Posterior vena cava (tissue), 2 donors: ENCODE data around the gene C19orf44. TPM values are rescaled to one million over a fixed set of nuclear protein-coding genes. Genes with fewer than 3 reads are reported as not detected.

Experiments
- DNase-seq: peaks from one replicate; pipeline ENCODE4 v3.0.0-alpha.2; 2020; ENCODE audit warnings: low spot score
- intact Hi-C, 2 donors: fragments of 100-400 bp; cut with DNase I; formaldehyde crosslinking; loops; one replicate each; pipeline versions ENCODE4 v1.14.1 to v1.14.2; 2022 to 2023
- total RNA-seq, 2 donors: library from RNA; stranded (reverse); fragmentation: NEBNext Ultra II Directional; extraction: Animal tissue kit (Norgen Biotek cat#: 25700); gene quantifications; one replicate each; pipeline ENCODE4 v1.2.1, GENCODE V29; 2021
- donor health status: DM: yes; HTN: yes; CAD: no.
- donor health status: DM: yes; HTN: yes; CAD: no.

C19orf44 gene
- total RNA-seq, 2 donors from 2014 or later, result 4.2 to 4.6 TPM

- intact Hi-C loops, result no loop called here
- no peak for DNase-seq
Measured at GRCh38 chr19:16554776-16555175, 58.6 kb downstream of the C19orf44 start.

- intact Hi-C loops, result no loop called here
- DNase-seq, result no peak
Measured at GRCh38 chr19:16559780-16560276, 63.6 kb downstream of the C19orf44 start.

- DNase-seq, result no peak
- intact Hi-C loops, result no loop called here
Measured at GRCh38 chr19:16561382-16561781, 65.2 kb downstream of the C19orf44 start.

- DNase-seq, result no peak
- intact Hi-C loops, result no loop called here
Measured at GRCh38 chr19:16562608-16563025, 66.4 kb downstream of the C19orf44 start.

- DNase-seq, result no peak
- intact Hi-C loops, result no loop called here
Measured at GRCh38 chr19:16564842-16565241, 68.6 kb downstream of the C19orf44 start.

- DNase-seq, result no peak
- intact Hi-C loops, result no loop called here
Measured at GRCh38 chr19:16566161-16566560, 70.0 kb downstream of the C19orf44 start.

GRCh38 chr19:16566702-16567101 lies 70.5 kb downstream of the C19orf44 start:
- intact Hi-C loops, result no loop called here
- DNase-seq, result no peak

- DNase-seq, result no peak
- intact Hi-C loops, result loop anchor here (10.0 kb wide), 1 partner anchor 55 kb away; the partner anchor contains the start of gene MED26 (in 2 of the 2)
Measured at GRCh38 chr19:16569609-16570320, 73.6 kb downstream of the C19orf44 start.

Other genes with a start within 250 kb of the C19orf44 start
- gene KLF2, start 171.6 kb upstream of the C19orf44 start, total RNA-seq, result 100 to 1,000 TPM in 1 of 2 donors, 10 to 100 TPM in 1; 97.8 to 208 TPM
- 10 to 100 TPM; 33.0 to 36.4 TPM for gene EPS15L1, start 24.4 kb upstream of the C19orf44 start, total RNA-seq
- not detected for gene CALR3, start 227 bp upstream of the C19orf44 start, total RNA-seq
- 10 to 100 TPM; 21.4 to 23.6 TPM for gene CHERP, start 46.0 kb downstream of the C19orf44 start, total RNA-seq
- 10 to 100 TPM; 30.8 to 33.6 TPM for gene SLC35E1, start 76.0 kb downstream of the C19orf44 start, total RNA-seq
- gene MED26, start 131.8 kb downstream of the C19orf44 start, total RNA-seq, result 1 to 10 TPM; 5.9 to 6.1 TPM
- gene SMIM7, start 163.8 kb downstream of the C19orf44 start, total RNA-seq, result 10 to 100 TPM; 42.4 to 61.8 TPM
- gene TMEM38A, start 164.7 kb downstream of the C19orf44 start, total RNA-seq, result 1 to 10 TPM; 1.9 to 3.5 TPM
- gene NWD1, start 223.5 kb downstream of the C19orf44 start, total RNA-seq, result under 1 TPM; 0.05 TPM